MM.1S (cell line): ENCODE results near the gene IVNS1ABP.

ENCODE experiments used
- DNase-seq: peaks from one replicate; pipeline ENCODE4 v3.0.0-alpha.2; 2015
- H2AFZ ChIP-seq: fragments of 300-600 bp; sonication (generic); 2 replicates; pipeline ENCODE4 v1.6.0; 2016; ENCODE audit warnings: antibody characterized with exemption, low read length
- H3F3A ChIP-seq: fragments of 300-600 bp; sonication (generic); 2 replicates; pipeline ENCODE4 v1.6.1; 2016; ENCODE audit warnings: mild to moderate bottlenecking, antibody characterized with exemption, low read length, moderate library complexity, mixed read lengths; ENCODE audit not compliant: insufficient read depth
- H3K27ac ChIP-seq: fragments of 300-600 bp; sonication (generic); 2 replicates; pipeline ENCODE4 v1.5.1; 2016; ENCODE audit warnings: mild to moderate bottlenecking, low read length
- H3K27me3 ChIP-seq: fragments of 300-600 bp; sonication (generic); replicated peaks from 2 replicates; pipeline ENCODE4 v1.6.0; 2016; ENCODE audit warnings: low read length; ENCODE audit not compliant: insufficient read depth
- H3K36me3 ChIP-seq: fragments of 300-600 bp; sonication (generic); replicated peaks from 2 replicates; pipeline ENCODE4 v1.6.1; 2016; ENCODE audit warnings: mild to moderate bottlenecking, low read length, mixed read lengths; ENCODE audit not compliant: insufficient read depth
- H3K4me1 ChIP-seq: fragments of 300-600 bp; sonication (generic); 2 replicates; pipeline ENCODE4 v1.6.1; 2016; ENCODE audit warnings: low read length, mixed read lengths
- H3K4me2 ChIP-seq: fragments of 300-600 bp; sonication (generic); 2 replicates; pipeline ENCODE4 v1.6.0; 2016; ENCODE audit warnings: low read depth, low read length
- H3K4me3 ChIP-seq: fragments of 300-600 bp; sonication (generic); 2 replicates; pipeline ENCODE4 v1.5.1; 2016; ENCODE audit warnings: low read length, mixed read lengths
- H3K79me2 ChIP-seq: fragments of 300-600 bp; sonication (generic); 2 replicates; pipeline ENCODE4 v1.6.1; 2016; ENCODE audit warnings: mixed run types, low read length, mixed read lengths
- H3K9ac ChIP-seq: fragments of 300-600 bp; sonication (generic); 2 replicates; pipeline ENCODE4 v1.6.1; 2016; ENCODE audit warnings: low read length, mixed read lengths
- H3K9me2 ChIP-seq: fragments of 300-600 bp; sonication (generic); replicated peaks from 2 replicates; pipeline ENCODE4 v1.6.1; 2016; ENCODE audit warnings: mild to moderate bottlenecking, low read length, mixed read lengths; ENCODE audit not compliant: insufficient read depth
- H3K9me3 ChIP-seq: fragments of 300-600 bp; sonication (generic); replicated peaks from 2 replicates; pipeline ENCODE4 v1.6.1; 2016; ENCODE audit warnings: mild to moderate bottlenecking, low read length, mixed read lengths; ENCODE audit not compliant: insufficient read depth
- H4K20me1 ChIP-seq: fragments of 300-600 bp; sonication (generic); 2 replicates; pipeline ENCODE4 v1.6.1; 2016; ENCODE audit warnings: mild to moderate bottlenecking, low read length, moderate library complexity, mixed read lengths; ENCODE audit not compliant: insufficient read depth
- EZH2 ChIP-seq: fragments of 300-600 bp; sonication (generic); optimal IDR thresholded peaks from 2 replicates; pipeline ENCODE3; 2017; ENCODE audit warnings: low read depth, mild to moderate bottlenecking, antibody characterized with exemption, low read length, mixed read lengths
- EZH2phosphoT487 ChIP-seq: fragments of 300-600 bp; sonication (generic); IDR thresholded peaks from 2 replicates; pipeline ENCODE4 v1.6.1; 2018; ENCODE audit warnings: antibody characterized with exemption, low read length
- TF ChIP-seq, protein P1 (sequence below): fragments of 300-600 bp; sonication (generic); IDR thresholded peaks from 2 replicates; pipeline ENCODE4 v1.5.1; 2016; ENCODE audit warnings: antibody characterized with exemption, low read length, mixed read lengths

The IVNS1ABP gene

DNA sequence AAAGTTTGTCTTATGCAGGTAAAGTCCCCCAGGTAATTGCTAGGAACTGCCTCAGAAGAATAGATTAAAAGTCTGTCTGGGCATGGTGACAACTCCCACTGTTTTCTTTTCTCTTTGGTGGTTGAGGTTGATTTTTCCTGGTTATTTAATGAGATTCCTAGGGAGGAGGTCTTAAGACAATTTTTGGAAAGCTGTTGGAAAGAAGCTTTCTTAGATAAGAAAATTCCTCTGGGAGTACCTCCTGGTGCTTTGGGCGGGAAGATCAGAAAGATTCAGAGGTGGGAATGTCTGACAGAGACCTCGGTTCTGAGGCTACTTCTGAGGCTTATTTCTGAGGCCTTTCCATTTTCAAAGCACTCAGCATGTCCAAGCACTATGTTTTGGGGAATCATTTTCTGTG lies 25.0 kb upstream of the IVNS1ABP start:
- peaks cover 8% of the 10 kb centered on the region; the same call in 1 of the 2 replicates for H3K27me3 ChIP-seq
- peaks cover 9% of the 10 kb centered on the region; the same call in 1 of the 2 replicates for H3F3A ChIP-seq
- H4K20me1 ChIP-seq, result no peaks in the 10 kb centered on the region
- TF ChIP-seq, protein P1, sequence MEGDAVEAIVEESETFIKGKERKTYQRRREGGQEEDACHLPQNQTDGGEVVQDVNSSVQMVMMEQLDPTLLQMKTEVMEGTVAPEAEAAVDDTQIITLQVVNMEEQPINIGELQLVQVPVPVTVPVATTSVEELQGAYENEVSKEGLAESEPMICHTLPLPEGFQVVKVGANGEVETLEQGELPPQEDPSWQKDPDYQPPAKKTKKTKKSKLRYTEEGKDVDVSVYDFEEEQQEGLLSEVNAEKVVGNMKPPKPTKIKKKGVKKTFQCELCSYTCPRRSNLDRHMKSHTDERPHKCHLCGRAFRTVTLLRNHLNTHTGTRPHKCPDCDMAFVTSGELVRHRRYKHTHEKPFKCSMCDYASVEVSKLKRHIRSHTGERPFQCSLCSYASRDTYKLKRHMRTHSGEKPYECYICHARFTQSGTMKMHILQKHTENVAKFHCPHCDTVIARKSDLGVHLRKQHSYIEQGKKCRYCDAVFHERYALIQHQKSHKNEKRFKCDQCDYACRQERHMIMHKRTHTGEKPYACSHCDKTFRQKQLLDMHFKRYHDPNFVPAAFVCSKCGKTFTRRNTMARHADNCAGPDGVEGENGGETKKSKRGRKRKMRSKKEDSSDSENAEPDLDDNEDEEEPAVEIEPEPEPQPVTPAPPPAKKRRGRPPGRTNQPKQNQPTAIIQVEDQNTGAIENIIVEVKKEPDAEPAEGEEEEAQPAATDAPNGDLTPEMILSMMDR, result no peak
- TF ChIP-seq EZH2phosphoT487 (no peak), EZH2 (no peak)
- H3K4me2 ChIP-seq, result no peak overlapping the region
- DNase-seq, result no peak
- H3K9me3 ChIP-seq, result no peaks in the 10 kb centered on the region
- H3K9me2 ChIP-seq, result no peaks in the 10 kb centered on the region
- H3K36me3 ChIP-seq, result no peaks in the 10 kb centered on the region
- no peak overlapping the region for H3K27ac ChIP-seq
- no peaks in the 10 kb centered on the region for H3K79me2 ChIP-seq
- H2AFZ ChIP-seq, result no peak overlapping the region
- peaks cover 17% of the 10 kb centered on the region for H3K4me1 ChIP-seq
- H3K9ac ChIP-seq, result no peak overlapping the region
- H3K4me3 ChIP-seq, result no peak overlapping the region

DNA sequence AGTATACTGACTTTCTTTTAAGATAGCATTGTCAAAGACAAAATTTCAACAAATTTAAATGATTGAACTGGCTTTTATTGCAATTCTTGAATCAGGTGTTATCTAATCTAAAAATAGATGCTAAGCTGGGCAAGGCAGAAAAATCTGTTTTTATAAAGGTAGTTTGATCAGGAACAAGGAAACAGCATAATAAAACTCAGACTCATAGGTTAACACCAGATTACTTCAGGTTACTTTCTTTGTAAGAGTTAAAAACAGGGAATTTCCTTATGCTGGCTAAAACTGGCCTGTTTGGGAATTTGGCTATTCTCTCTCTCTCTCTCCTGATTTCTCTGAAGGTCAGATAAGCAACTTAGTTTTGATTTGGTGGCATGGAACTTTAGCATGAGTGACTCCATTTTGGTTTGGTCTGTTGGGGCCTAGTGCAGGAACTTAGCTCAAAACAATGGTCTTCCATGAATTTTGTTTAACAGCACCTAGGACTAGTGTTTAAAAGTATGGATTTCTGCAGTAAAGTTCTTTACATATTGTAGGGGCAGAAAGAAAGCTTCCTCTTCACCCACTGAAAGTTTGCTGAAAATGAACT lies 24.2 kb upstream of the IVNS1ABP start:
- H3K4me3 ChIP-seq, result no peak overlapping the region
- no peak overlapping the region for H3K9ac ChIP-seq
- H3K27ac ChIP-seq, result no peak overlapping the region
- no peak overlapping the region for H3K4me2 ChIP-seq
- H3K9me3 ChIP-seq, result no peaks in the 10 kb centered on the region
- no peak overlapping the region for H2AFZ ChIP-seq
- no peaks in the 10 kb centered on the region for H3K79me2 ChIP-seq
- DNase-seq, result no peak
- peaks cover 8% of the 10 kb centered on the region; the same call in 1 of the 2 replicates for H3K27me3 ChIP-seq
- H3K36me3 ChIP-seq, result no peaks in the 10 kb centered on the region
- H3K4me1 ChIP-seq, result peaks cover 17% of the 10 kb centered on the region
- peaks cover 9% of the 10 kb centered on the region; the same call in 1 of the 2 replicates for H3F3A ChIP-seq
- H3K9me2 ChIP-seq, result no peaks in the 10 kb centered on the region
- TF ChIP-seq EZH2, result no peak
- TF ChIP-seq, protein P1, result no peak
- no peak for TF ChIP-seq EZH2phosphoT487
- H4K20me1 ChIP-seq, result no peaks in the 10 kb centered on the region

DNA sequence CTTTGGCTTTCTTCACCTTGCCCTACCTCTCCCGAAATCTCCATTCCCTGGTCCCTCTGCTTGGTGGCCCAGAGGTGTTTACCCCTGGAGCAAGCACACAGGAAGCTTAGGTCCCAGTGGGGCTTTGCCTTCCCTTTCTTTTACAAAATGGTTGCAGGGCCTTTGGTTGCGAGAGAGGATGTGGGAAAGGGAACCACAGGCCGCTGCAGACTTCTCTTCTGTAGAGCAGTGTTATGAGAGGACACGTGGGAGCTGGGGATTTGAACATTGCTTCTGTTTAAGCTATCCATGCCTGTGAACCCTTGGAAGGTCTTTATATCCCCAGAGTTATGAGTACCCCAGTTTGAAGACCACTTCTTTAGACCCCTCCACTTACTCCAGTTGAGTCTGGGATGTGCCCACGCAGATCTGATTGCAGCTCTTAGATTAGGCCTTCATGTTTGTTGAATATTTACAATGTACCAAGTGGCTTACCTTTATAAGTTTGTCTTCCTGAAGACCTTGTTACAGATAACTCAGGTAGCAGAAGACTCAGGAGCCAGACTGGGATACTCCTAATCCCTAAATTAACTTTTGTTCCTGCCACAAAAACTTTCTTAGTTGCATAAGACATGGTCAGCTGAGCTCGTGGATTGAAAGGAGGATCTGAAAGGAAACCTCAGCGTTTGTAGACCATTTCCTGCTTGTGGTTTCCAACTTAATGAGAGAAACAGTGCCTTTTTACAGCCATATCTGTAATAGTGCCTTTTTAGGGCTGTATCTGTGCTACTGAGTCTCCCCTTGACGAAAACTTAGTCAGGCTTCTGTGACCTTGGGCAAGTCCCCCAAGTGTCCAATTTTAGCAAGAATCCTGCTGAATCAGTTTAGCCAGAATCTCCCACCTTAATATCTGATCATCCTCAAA lies 21.9 kb upstream of the IVNS1ABP start:
- DNase-seq, result peak; percentile 80
- Histone ChIP-seq H3K27me3 (peaks cover 8% of the 10 kb centered on the region; the same call in 1 of the 2 replicates), H3K4me3 (no peak overlapping the region), H3K9me3 (no peaks in the 10 kb centered on the region), H3K9ac (no peak overlapping the region), H3K36me3 (no peaks in the 10 kb centered on the region), H3K79me2 (no peaks in the 10 kb centered on the region), H3K9me2 (no peaks in the 10 kb centered on the region), H2AFZ (no peak overlapping the region), H3K4me2 (peak overlapping the region; percentile 48), H3K4me1 (peaks cover 17% of the 10 kb centered on the region), H4K20me1 (no peaks in the 10 kb centered on the region), H3F3A (peaks cover 9% of the 10 kb centered on the region; the same call in 1 of the 2 replicates), H3K27ac (no peak overlapping the region)
- TF ChIP-seq, protein P1, result no peak
- TF ChIP-seq EZH2phosphoT487 (0 out of 2 replicates have a peak, but pooled peaks have one; percentile 55), EZH2 (no peak)
